ENCODE results near the gene MTHFR. TPM values are rescaled to one million over a fixed set of nuclear protein-coding genes. Genes with fewer than 3 reads are reported as not detected.

Gene MTHFR
- total RNA-seq, 1 donor from 2014 or later: 18.1 TPM

- peaks cover 5% of the 10 kb centered on the region for H3K36me3 Mint-ChIP-seq (ENCODE audit: low read depth)
- peak within 1 kb of the TSS; percentile 88 for H3K27ac Mint-ChIP-seq
- intact Hi-C loops (cut with micrococcal nuclease): loop anchor here (1.0 to 10.0 kb wide), 6 partner anchors 55 to 671 kb away; partner anchors contain the start of genes CLCN6, FBXO2, FBXO44 and MAD2L2
- H3K9me3 Mint-ChIP-seq: no peaks in the 10 kb centered on the region
- peak; percentile 84 for DNase-seq (ENCODE audit: low spot score)
- no peaks in the 10 kb centered on the region for H3K27me3 Mint-ChIP-seq (ENCODE audit: insufficient read depth)
- H3K4me1 Mint-ChIP-seq (ENCODE audit: low read depth): peaks cover 67% of the 10 kb centered on the region
- peak within 1 kb of the TSS; percentile 96 for H3K4me3 Mint-ChIP-seq
Observed at GRCh38 chr1:11735854-11736745, 69.7 kb downstream of the MTHFR start, which contains the start of gene AGTRAP. Gene AGTRAP (plus strand): TSS chr1:11736136. CDS start chr1:11736209, 73 bp downstream.

Other genes starting within 250 kb of the MTHFR start
- 0.60 and 0.93 TPM in 2 replicates for gene FBXO2, start 151.5 kb downstream of the MTHFR start, total RNA-seq
- gene FBXO44, start 151.1 kb downstream of the MTHFR start, total RNA-seq: 22.0 and 24.2 TPM in 2 replicates
- 15.7 and 17.2 TPM in 2 replicates for gene FBXO6, start 141.8 kb downstream of the MTHFR start, total RNA-seq
- gene MAD2L2, start 124.8 kb downstream of the MTHFR start, total RNA-seq: 76.9 and 81.8 TPM in 2 replicates
- gene DRAXIN, start 114.3 kb downstream of the MTHFR start, total RNA-seq: 0.07 TPM in 1 of 2 replicates, not detected in the other
- gene AGTRAP, start 69.8 kb downstream of the MTHFR start, total RNA-seq: 13.8 and 15.9 TPM in 2 replicates
- gene C1orf167, start 43.8 kb downstream of the MTHFR start, total RNA-seq: not detected in 2 replicates
- gene CLCN6, start 227 bp upstream of the MTHFR start, total RNA-seq: 11.2 and 14.3 TPM in 2 replicates
- gene NPPA, start 41.8 kb upstream of the MTHFR start, total RNA-seq: not detected in 2 replicates
- not detected in 2 replicates for gene NPPB, start 53.0 kb upstream of the MTHFR start, total RNA-seq
- gene KIAA2013, start 120.5 kb upstream of the MTHFR start, total RNA-seq: 38.2 and 39.1 TPM in 2 replicates
- 32.3 and 37.8 TPM in 2 replicates for gene PLOD1, start 128.8 kb upstream of the MTHFR start, total RNA-seq
- 88.1 and 95.4 TPM in 2 replicates for gene MFN2, start 174.5 kb upstream of the MTHFR start, total RNA-seq
- 74.9 and 75.3 TPM in 2 replicates for gene MIIP, start 213.5 kb upstream of the MTHFR start, total RNA-seq

All from activated T-helper 1 cell treated with anti-CD3 and anti-CD28 coated beads, Interleukin-12 subunit alpha, Interleukin-12 subunit beta, Interleukin-2, Interleukin-4 antibody, amounts not matched to agents 30 ng/mL and 10 ng/mL and 1 ng/mL, durations not matched to agents 14 hours and 24 hours and 36 hours (primary cell).